Ovary (tissue), 9 donors: ENCODE measurements around the gene ACAP2. TPM values are rescaled to one million over a fixed set of nuclear protein-coding genes. Genes with fewer than 3 reads are reported as not detected.
"Not testable (repeated sequence)": the region's sequence is repeated elsewhere in the genome, so short reads cannot be mapped to it uniquely, and the experiment has no call there.

Experiments
- DNase-seq, 5 donors: peaks; one replicate each; pipeline ENCODE4 v3.0.0-alpha.2; 2019 to 2020
- H3K27ac ChIP-seq, 2 donors: fragments of 200-600 bp; one replicate each; pipeline versions ENCODE4 v1.5.1 to v1.8.0; 2019 to 2022
- H3K27me3 ChIP-seq: fragments of 200-600 bp; one replicate; pipeline ENCODE4 v1.8.0; 2022
- H3K36me3 ChIP-seq: fragments of 200-600 bp; sonication (generic); one replicate; pipeline ENCODE4 v1.5.1; 2019
- H3K4me1 ChIP-seq: one replicate; pipeline ENCODE4 v1.8.1; 2013; ENCODE audit warnings: mild to moderate bottlenecking, moderate library complexity; ENCODE audit not compliant: insufficient read depth
- H3K4me3 ChIP-seq: fragments of 200-600 bp; sonication (generic); one replicate; pipeline ENCODE4 v1.5.1; 2017
- H3K9me3 ChIP-seq, 2 donors: fragments of 200-600 bp in 1 of 2; sonication (generic) in 1 of 2; one replicate each; pipeline versions ENCODE4 v1.5.1 to v1.8.1; 2013 to 2019; ENCODE audit warnings: mild to moderate bottlenecking in 1 of 2, moderate library complexity in 1 of 2
- EP300 ChIP-seq: sonication (generic); formaldehyde crosslinking; IDR thresholded peaks from one replicate; pipeline ENCODE4 v1.6.1; 2017; ENCODE audit warnings: antibody characterized with exemption
- POLR2A ChIP-seq: fragments of 450-650 bp; IDR thresholded peaks from one replicate; pipeline ENCODE4 v1.6.1; 2017; ENCODE audit warnings: antibody characterized with exemption, mild to moderate bottlenecking, moderate library complexity
- WGBS, 3 donors: extraction: QIAGEN DNeasy Blood & Tissue Kit in 1 of 3; methylation state at CpG; one replicate each; pipeline versions ENCODE4 v1.1.5 to v1.1.7; 2013 to 2017; 5-methylcytosine and 5-hydroxymethylcytosine counted together
- intact Hi-C, 4 donors: fragments of 100-400 bp; cut with DNase I; formaldehyde crosslinking; loops; one replicate each; pipeline versions ENCODE4 v1.11.0 to v1.15.1; 2022 to 2023
- polyA plus RNA-seq, 2 donors: library from polyadenylated mRNA; stranded (reverse); fragments of 200-250 nt in 1 of 2; fragments of 350-450 nt in 1 of 2; fragmentation: Illumina TruSeq in 1 of 2; extraction: RNeasy Lipid Tissue Mini Kit (QIAGEN cat#74804) in 1 of 2; gene quantifications; one replicate each; pipeline ENCODE4 v1.2.3, GENCODE V29; 2013 to 2014
- total RNA-seq, 7 donors: library from RNA; depleted of rRNA in 2 of 7; stranded (reverse); fragments of >200 nt in 2 of 7; fragmentation: NEBNext Ultra II Directional in 3 of 7; extraction: Animal tissue kit (Norgen Biotek cat#: 25700) in 3 of 7; gene quantifications; one replicate each; pipeline versions ENCODE4 v1.1.0 to v1.2.4, GENCODE V29; 2016 to 2023
- TF ChIP-seq, protein P1 (sequence below), 3 donors: fragments of 450-650 bp in 2 of 3; fragments of 200-600 bp in 1 of 3; IDR thresholded peaks; one replicate each; pipeline versions ENCODE4 v1.5.1 to v1.8.0; 2016 to 2022; ENCODE audit warnings: antibody characterized with exemption in 3 of 3, mild to moderate bottlenecking in 1 of 3
- donor health status: DM: no; HTN: no; CAD: no; lungs with moderate emphysema.
- donor health status: DM: no; HTN: no; CAD: no.
- donor health status: Bipolar disorder and iron deficiency.
- donor health status: DM: yes; HTN: yes; CAD: no.
- donor health status: DM: no; HTN: no; CAD: no.
- donor health status: DM: yes; HTN: yes; CAD: no.

Gene ACAP2
- total and polyA plus RNA-seq, 9 donors: 15.1 to 66.8 (median 49.4) TPM

DNA sequence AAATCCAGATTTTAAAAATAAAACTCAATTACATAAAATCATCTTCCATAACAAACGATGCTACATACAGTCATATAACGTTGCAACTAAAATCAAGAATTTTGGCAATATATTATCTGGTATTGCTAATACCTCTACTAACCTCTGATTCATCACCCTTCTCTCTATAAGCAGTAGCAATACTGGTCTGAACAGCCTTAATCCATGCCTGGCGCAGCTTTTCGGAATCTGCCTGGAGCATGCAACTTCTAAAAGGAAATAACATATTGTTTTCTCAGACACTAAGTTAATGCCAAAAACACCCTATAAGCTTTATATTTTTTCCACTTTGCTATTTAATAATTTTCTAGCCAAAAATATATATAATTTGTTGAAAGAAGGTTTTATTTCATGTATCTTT, 136.5 kb downstream of the ACAP2 start:
- Histone ChIP-seq H3K27me3 (no peaks in the 10 kb centered on the region), H3K9me3 (no peaks in the 10 kb centered on the region), H3K36me3 (no peaks in the 10 kb centered on the region), H3K4me3 (no peak overlapping the region), H3K27ac (no peak overlapping the region), H3K4me1 (no peaks in the 10 kb centered on the region)
- WGBS, 3 donors: 95 to 98% (median 96%) methylated on average over 4 of the region's 4 CpGs
- intact Hi-C loops: no loop called here
- TF ChIP-seq EP300: no peak
- TF ChIP-seq, protein P1, sequence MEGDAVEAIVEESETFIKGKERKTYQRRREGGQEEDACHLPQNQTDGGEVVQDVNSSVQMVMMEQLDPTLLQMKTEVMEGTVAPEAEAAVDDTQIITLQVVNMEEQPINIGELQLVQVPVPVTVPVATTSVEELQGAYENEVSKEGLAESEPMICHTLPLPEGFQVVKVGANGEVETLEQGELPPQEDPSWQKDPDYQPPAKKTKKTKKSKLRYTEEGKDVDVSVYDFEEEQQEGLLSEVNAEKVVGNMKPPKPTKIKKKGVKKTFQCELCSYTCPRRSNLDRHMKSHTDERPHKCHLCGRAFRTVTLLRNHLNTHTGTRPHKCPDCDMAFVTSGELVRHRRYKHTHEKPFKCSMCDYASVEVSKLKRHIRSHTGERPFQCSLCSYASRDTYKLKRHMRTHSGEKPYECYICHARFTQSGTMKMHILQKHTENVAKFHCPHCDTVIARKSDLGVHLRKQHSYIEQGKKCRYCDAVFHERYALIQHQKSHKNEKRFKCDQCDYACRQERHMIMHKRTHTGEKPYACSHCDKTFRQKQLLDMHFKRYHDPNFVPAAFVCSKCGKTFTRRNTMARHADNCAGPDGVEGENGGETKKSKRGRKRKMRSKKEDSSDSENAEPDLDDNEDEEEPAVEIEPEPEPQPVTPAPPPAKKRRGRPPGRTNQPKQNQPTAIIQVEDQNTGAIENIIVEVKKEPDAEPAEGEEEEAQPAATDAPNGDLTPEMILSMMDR (IDR thresholded peaks at IDR 0.05): no peak
- no peak for TF ChIP-seq POLR2A
- no peak for DNase-seq

DNA sequence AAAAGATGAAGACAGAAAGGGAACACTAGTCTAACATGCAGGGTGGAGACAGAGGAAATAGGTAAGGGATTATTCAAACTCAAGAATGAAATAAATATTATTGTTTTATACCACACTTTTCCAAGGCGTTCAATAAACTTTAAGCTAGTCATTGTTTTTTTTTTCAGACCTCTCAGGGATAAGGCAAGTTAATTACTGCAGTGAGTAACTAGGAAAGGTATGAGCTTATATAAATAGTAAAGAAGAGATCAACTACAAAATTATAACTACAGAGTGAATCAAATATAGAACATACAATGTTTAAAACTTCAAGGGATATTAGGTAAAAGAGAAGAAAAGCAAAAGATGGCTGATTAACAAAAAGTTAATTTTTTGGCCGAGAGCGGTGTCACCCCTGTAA, 140.4 kb downstream of the ACAP2 start:
- no peak overlapping the region for H3K27ac ChIP-seq
- no peaks in the 10 kb centered on the region for H3K36me3 ChIP-seq
- H3K4me3 ChIP-seq: no peak overlapping the region
- intact Hi-C loops: no loop called here
- H3K4me1 ChIP-seq: no peaks in the 10 kb centered on the region
- DNase-seq: no peak
- H3K9me3 ChIP-seq: no peaks in the 10 kb centered on the region
- TF ChIP-seq, protein P1 (IDR thresholded peaks at IDR 0.05): no peak
- no peak for TF ChIP-seq POLR2A
- TF ChIP-seq EP300: no peak
- H3K27me3 ChIP-seq: no peaks in the 10 kb centered on the region
- WGBS, 3 donors: 88 to 93% (median 92%) methylated on average over 3 of the region's 3 CpGs

DNA sequence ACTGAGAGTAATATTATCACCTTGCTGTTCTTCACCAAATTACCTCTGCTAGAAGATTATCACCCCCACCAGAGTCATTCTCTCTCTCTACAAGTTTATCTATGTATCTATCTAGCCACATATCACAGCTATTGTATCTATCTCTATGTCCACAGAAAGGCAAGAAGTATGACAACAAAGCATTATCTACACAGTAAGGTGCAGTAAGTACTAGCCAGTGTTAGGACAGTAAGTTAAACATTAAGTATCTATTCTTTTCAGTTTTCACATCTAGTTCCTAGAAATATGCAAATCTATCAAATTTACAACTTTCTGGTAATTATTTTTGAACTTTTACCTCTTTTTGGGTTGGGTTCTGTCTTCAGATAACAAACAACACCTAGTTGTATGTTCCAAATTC, 145.4 kb downstream of the ACAP2 start:
- intact Hi-C loops: no loop called here
- Histone ChIP-seq H3K27ac (no peak overlapping the region), H3K4me1 (no peaks in the 10 kb centered on the region), H3K27me3 (no peaks in the 10 kb centered on the region), H3K36me3 (no peaks in the 10 kb centered on the region), H3K9me3 (no peaks in the 10 kb centered on the region), H3K4me3 (no peak overlapping the region)
- no peak for DNase-seq
- TF ChIP-seq, protein P1 (IDR thresholded peaks at IDR 0.05): no peak
- TF ChIP-seq POLR2A: no peak
- no peak for TF ChIP-seq EP300

DNA sequence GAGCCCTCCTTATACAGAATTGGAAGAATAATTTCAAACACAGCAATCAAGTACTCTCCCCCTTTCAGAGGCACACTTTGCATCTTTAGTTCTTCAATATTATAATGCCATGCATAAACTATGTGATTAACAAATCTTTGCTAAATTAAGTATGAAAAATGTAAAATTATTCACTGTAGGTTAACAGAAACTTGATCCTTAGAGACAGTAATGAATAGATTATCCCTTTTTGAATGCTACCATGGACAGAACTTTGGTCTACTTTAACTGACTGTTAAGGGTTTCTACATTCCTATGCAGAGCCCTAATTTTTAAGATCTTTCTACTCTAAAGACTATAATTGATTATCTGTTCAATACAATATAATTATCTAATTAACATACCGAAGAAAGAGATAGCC, 146.2 kb downstream of the ACAP2 start:
- TF ChIP-seq POLR2A (no peak), EP300 (no peak)
- TF ChIP-seq, protein P1 (IDR thresholded peaks at IDR 0.05): no peak
- no peak for DNase-seq
- Histone ChIP-seq H3K4me1 (no peaks in the 10 kb centered on the region), H3K27ac (no peak overlapping the region), H3K9me3 (no peaks in the 10 kb centered on the region), H3K4me3 (no peak overlapping the region), H3K36me3 (no peaks in the 10 kb centered on the region), H3K27me3 (no peaks in the 10 kb centered on the region)
- intact Hi-C loops: no loop called here
- 93 to 98% (median 96%) methylated on average over 1 of the region's 1 CpG for WGBS, 3 donors

DNA sequence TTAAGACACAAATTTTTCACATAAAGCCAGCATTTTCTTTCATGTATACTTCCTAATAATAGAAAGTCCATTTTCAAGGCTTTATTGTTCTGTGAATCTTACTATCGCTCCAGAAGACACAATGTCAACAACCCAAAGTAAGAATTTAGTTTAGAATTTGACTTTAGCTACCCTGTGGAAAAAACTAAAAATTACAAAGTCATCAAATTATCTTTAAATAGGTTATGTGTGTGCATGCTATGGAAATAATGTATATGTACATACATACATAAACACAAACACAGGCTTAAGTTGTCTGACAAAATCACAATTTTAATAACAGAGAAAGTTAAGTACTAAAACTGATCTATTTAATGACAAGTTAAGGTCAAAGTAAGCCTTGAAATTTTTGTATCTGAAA, 151.7 kb downstream of the ACAP2 start:
- Histone ChIP-seq H3K4me1 (no peaks in the 10 kb centered on the region), H3K36me3 (no peaks in the 10 kb centered on the region), H3K9me3 (no peaks in the 10 kb centered on the region), H3K27me3 (no peaks in the 10 kb centered on the region), H3K27ac (no peak overlapping the region), H3K4me3 (no peak overlapping the region)
- TF ChIP-seq, protein P1 (IDR thresholded peaks at IDR 0.05): no peak
- no peak for TF ChIP-seq EP300
- TF ChIP-seq POLR2A: no peak
- intact Hi-C loops: no loop called here
- WGBS, 3 donors: 94 to 98% (median 96%) methylated on average over 1 of the region's 1 CpG
- DNase-seq: no peak

DNA sequence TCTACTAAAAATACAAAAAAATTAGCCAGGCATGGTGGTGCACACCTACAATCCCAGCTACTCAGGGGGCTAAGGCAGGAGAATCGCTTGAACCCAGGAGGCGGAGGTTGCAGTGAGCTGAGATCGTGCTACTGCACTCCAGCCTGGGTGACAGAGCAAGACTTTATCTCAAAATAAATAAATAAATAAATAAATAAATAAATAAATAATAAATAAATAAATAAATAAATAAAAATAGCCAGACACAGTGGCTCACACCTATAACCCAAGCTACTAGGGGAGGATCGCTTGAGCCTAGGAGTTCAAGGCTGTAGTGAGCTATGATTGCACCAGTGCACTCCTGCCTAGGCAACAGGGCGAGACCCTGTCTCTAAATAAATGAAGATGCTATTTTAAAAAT, 152.2 kb downstream of the ACAP2 start:
- H3K4me3 ChIP-seq, H3K27ac ChIP-seq, H3K9me3 ChIP-seq, intact Hi-C loops, H3K4me1 ChIP-seq, H3K36me3 ChIP-seq, DNase-seq, H3K27me3 ChIP-seq: not testable (repeated sequence)
- WGBS, 3 donors: 92 to 96% (median 95%) methylated on average over 5 of the region's 5 CpGs
